ENCODE results near the gene RGS1.

Gene RGS1

DNA sequence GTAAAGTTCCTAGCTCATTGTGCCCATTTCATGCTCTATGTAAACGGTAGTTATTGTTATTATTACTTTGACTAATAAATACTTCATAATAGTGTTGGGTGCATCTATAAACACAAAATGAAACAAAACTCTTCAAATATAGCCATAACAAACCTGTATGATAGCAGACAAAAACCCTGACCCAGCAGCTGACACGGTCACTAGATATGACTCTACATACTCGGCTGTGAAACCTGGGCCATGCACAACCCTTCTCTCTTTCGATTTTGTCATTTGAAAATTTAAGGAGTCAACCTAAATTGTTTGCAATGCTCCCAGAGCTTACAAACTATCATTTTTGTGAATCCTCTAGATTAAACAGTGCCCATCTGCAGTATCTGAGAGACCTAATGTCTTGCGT lies 52.3 kb downstream of the RGS1 start:
- DNase-seq = no peak

GRCh38 chr1:192628396-192629057 lies 53.0 kb downstream of the RGS1 start:
- DNase-seq = no peak

DNA sequence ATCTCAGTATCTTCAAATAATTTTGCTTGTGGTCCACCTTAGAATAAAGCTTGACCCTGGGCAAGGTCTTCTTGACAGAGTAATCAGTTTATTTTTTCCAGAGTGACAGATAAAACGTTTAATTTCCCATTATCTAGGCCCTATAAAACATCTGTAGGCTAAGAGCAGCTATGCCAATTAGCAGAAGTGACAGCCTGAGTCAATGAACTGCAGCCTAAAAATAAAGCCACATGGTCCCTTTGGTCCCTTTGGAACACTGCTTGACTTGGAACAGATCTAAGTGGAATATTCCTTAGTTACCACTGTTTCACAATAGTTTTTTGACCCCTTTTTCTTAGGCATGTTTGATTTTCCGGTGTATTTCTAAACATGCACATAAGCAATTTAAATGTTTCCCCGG lies 54.0 kb downstream of the RGS1 start:
- DNase-seq = no peak
